ENCODE measurements around the gene DEAF1.

The DEAF1 gene

DNA sequence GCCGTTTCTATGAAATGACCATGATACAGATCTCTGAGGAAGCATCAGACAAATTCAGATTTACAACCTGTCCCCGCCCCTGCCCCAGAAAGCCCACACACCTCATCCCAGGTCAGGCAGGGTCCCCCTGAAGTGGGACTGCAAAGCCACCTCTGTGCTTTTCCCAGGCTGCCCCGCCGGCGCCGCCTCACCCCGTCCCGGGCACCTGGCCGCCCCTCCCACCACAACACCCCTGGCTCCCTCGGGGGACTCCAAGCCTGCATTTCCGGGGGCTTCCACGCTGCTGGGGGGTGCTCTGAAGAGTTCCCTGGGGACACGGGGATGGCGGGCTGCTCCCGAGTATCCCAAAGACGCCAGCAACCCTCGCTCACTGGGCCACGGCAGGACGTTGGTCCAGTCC is 34.7 kb downstream of the DEAF1 start:
- TF ChIP-seq SIN3A (IDR thresholded peaks at IDR 0.05; ENCODE audit: borderline replicate concordance, insufficient read depth, low read length), result no peak
- TF ChIP-seq FOXP2 (optimal IDR thresholded peaks at IDR 0.05; ENCODE audit: borderline replicate concordance, extremely low read depth, extremely low read length, insufficient read depth), result no peak
- TF ChIP-seq REST (IDR thresholded peaks at IDR 0.05; ENCODE audit: insufficient read depth in 1 of 2, low read depth in 2 of 2, low read length in 2 of 2), result no peak
- TF ChIP-seq TAF1 (IDR thresholded peaks at IDR 0.05; ENCODE audit: borderline replicate concordance, insufficient read depth, low read length), result no peak
- TF ChIP-seq POLR2AphosphoS5 (IDR thresholded peaks at IDR 0.05; ENCODE audit: low read depth, low read length), result no peak

- TF ChIP-seq FOXP2 (optimal IDR thresholded peaks at IDR 0.05; ENCODE audit: borderline replicate concordance, extremely low read depth, extremely low read length, insufficient read depth) (no peak), POLR2AphosphoS5 (IDR thresholded peaks at IDR 0.05; ENCODE audit: low read depth, low read length) (no peak)
These were observed 35.4 kb downstream of the DEAF1 start for GRCh38 chr11:659532-660085.

DNA sequence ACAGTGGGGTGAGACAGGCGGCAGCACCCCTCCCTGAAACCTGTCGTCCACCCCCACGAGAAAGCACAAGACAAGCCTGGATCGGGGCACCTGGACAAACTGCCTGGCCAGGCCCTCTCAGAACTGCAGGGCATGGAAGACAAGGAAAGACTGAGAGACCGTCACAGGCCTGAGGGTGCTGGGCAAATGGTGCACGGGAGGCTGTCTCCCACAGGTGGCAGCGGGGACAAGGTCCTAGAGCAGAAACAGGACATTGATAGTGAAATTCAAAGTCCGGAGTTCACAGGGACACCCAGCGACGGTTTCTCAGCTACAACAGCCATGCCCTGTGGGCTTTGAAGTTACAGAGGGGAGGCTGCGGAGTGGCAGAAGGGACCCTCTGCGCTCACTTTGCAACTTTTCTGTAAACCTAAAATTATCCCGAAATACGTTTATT is 37.3 kb downstream of the DEAF1 start:
- TF ChIP-seq REST (IDR thresholded peaks at IDR 0.05; ENCODE audit: insufficient read depth in 1 of 2, low read depth in 2 of 2, low read length in 2 of 2) (no peak), SIN3A (IDR thresholded peaks at IDR 0.05; ENCODE audit: borderline replicate concordance, insufficient read depth, low read length) (no peak), TAF1 (IDR thresholded peaks at IDR 0.05; ENCODE audit: borderline replicate concordance, insufficient read depth, low read length) (no peak), FOXP2 (optimal IDR thresholded peaks at IDR 0.05; ENCODE audit: borderline replicate concordance, extremely low read depth, extremely low read length, insufficient read depth) (no peak), POLR2AphosphoS5 (IDR thresholded peaks at IDR 0.05; ENCODE audit: low read depth, low read length) (no peak)

DNA sequence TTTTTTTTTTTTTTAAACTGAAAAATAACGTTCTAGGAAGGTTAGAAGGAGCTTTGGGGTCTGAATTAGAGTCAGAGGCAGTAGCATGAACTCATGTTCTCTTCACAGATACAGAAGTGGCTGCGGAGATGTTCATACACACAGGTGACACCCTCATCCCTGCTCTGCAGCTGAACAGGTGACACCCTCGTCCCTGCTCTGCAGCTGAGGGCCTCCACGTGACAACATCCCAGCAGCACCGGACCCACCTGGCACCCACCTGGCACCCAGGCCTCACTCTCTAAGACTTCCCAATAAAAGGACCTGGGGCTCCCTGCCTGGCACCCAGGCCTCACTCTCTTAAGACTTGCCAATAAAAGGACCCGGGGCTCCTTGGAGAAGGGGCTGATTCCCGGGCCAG is 38.2 kb downstream of the DEAF1 start:
- no peak for TF ChIP-seq POLR2AphosphoS5 (IDR thresholded peaks at IDR 0.05; ENCODE audit: low read depth, low read length)
- no peak for TF ChIP-seq REST (IDR thresholded peaks at IDR 0.05; ENCODE audit: insufficient read depth in 1 of 2, low read depth in 2 of 2, low read length in 2 of 2)
- TF ChIP-seq TAF1 (IDR thresholded peaks at IDR 0.05; ENCODE audit: borderline replicate concordance, insufficient read depth, low read length), result no peak
- no peak for TF ChIP-seq FOXP2 (optimal IDR thresholded peaks at IDR 0.05; ENCODE audit: borderline replicate concordance, extremely low read depth, extremely low read length, insufficient read depth)
- TF ChIP-seq SIN3A (IDR thresholded peaks at IDR 0.05; ENCODE audit: borderline replicate concordance, insufficient read depth, low read length), result no peak

- TF ChIP-seq REST (IDR thresholded peaks at IDR 0.05; ENCODE audit: insufficient read depth in 1 of 2, low read depth in 2 of 2, low read length in 2 of 2) (no peak), TAF1 (IDR thresholded peaks at IDR 0.05; ENCODE audit: borderline replicate concordance, insufficient read depth, low read length) (no peak), POLR2AphosphoS5 (IDR thresholded peaks at IDR 0.05; ENCODE audit: low read depth, low read length) (no peak), SIN3A (IDR thresholded peaks at IDR 0.05; ENCODE audit: borderline replicate concordance, insufficient read depth, low read length) (no peak), FOXP2 (optimal IDR thresholded peaks at IDR 0.05; ENCODE audit: borderline replicate concordance, extremely low read depth, extremely low read length, insufficient read depth) (no peak)
These were observed 38.6 kb downstream of the DEAF1 start for GRCh38 chr11:656426-656825.

Data from PFSK-1 (cell line).